OCI-LY3 (cell line): ENCODE results near the gene PDE4D.

Experiments used
- H2AFZ ChIP-seq: fragments of 200-600, 300-600 bp; shearing (Covaris generic); 2 replicates; pipeline ENCODE4 v1.6.0; 2014; ENCODE audit warnings: antibody characterized with exemption, low read depth, low read length
- H3K27ac ChIP-seq: fragments of 200-600, 300-600 bp; sonication (generic); 2 replicates; pipeline ENCODE4 v1.5.1; 2014; ENCODE audit warnings: mild to moderate bottlenecking, low read length, moderate library complexity, mixed read lengths
- H3K27me3 ChIP-seq: fragments of 200-600, 300-600 bp; sonication (generic); 2 replicates; pipeline ENCODE4 v1.6.1; 2014; ENCODE audit warnings: low read depth, low read length, mixed read lengths
- H3K36me3 ChIP-seq: fragments of 200-600, 300-600 bp; sonication (generic); replicated peaks from 2 replicates; pipeline ENCODE3; 2014; ENCODE audit warnings: low read depth, low read length, mixed read lengths
- H3K4me1 ChIP-seq: fragments of 300-600, 200-600 bp; sonication (generic); 2 replicates; pipeline ENCODE4 v1.6.1; 2014; ENCODE audit warnings: low read length, mixed read lengths
- H3K4me2 ChIP-seq: fragments of 200-600, 300-600 bp; sonication (generic); 2 replicates; pipeline ENCODE4 v1.6.1; 2014; ENCODE audit warnings: low read length, mixed read lengths
- H3K4me3 ChIP-seq: fragments of 300-600, 200-600 bp; sonication (generic); 2 replicates; pipeline ENCODE4 v1.5.1; 2014; ENCODE audit warnings: antibody characterized with exemption, mild to moderate bottlenecking, low read length, moderate library complexity
- H3K79me2 ChIP-seq: fragments of 300-600, 200-600 bp; shearing (Covaris generic); 2 replicates; pipeline ENCODE4 v1.6.1; 2014; ENCODE audit warnings: mild to moderate bottlenecking, low read length, mixed read lengths
- H3K9ac ChIP-seq: fragments of 300-600, 200-600 bp; shearing (Covaris generic); 2 replicates; pipeline ENCODE4 v1.6.0; 2014; ENCODE audit warnings: mild to moderate bottlenecking, low read length, moderate library complexity
- H3K9me3 ChIP-seq: fragments of 200-600, 300-600 bp; shearing (Covaris generic); 2 replicates; pipeline ENCODE4 v1.6.1; 2014; ENCODE audit warnings: low read length, mixed read lengths; ENCODE audit not compliant: insufficient read depth
- H4K20me1 ChIP-seq: fragments of 200-600, 300-600 bp; sonication (generic); 2 replicates; pipeline ENCODE4 v1.6.1; 2016; ENCODE audit warnings: low read length, mixed read lengths; ENCODE audit not compliant: insufficient read depth
- EZH2phosphoT487 ChIP-seq: fragments of 200-600 bp; shearing (Covaris generic); IDR thresholded peaks from 2 replicates; pipeline ENCODE4 v1.6.1; 2018; ENCODE audit warnings: antibody characterized with exemption, mixed run types, low read depth
- TF ChIP-seq, protein P1 (sequence below): fragments of 200-600, 300-600 bp; sonication (generic); IDR thresholded peaks from 2 replicates; pipeline ENCODE4 v1.5.1; 2014; ENCODE audit warnings: antibody characterized with exemption, low read length, low read depth

Gene PDE4D

DNA sequence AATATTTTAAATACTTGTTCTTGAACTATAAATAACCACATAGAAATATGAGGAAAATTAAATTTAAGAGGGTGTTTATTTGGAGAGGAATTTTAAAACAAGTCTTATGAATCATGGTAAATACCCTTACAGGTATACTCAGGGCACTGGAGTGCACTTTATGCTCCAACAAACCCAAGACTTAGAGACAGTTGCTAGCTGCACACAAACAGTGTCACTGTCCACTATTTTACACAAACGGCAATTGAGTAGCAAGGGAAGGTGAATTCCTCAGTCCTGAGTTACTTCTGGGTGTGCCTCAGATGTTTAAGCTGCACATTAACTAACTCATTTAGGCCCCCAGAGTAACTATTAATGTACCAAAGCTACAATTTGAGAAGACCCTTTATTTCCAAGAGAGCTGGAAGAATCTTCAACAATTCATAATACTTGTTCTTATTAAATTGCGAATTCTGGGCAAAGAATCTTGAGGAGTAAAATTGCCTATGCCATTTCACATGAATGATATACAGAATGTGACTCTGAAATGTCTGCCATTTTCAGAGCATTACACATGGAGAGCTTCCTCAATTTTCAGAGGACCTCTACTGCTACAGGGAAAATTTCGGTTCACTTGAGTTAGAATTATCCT lies 371.2 kb downstream of the PDE4D start:
- Histone ChIP-seq H2AFZ (no peak overlapping the region), H3K9me3 (no peaks in the 10 kb centered on the region), H3K4me2 (no peak overlapping the region), H3K9ac (no peak overlapping the region), H3K27ac (no peak overlapping the region), H4K20me1 (no peaks in the 10 kb centered on the region), H3K36me3 (no peaks in the 10 kb centered on the region), H3K79me2 (no peaks in the 10 kb centered on the region), H3K27me3 (no peaks in the 10 kb centered on the region), H3K4me3 (no peak overlapping the region), H3K4me1 (no peaks in the 10 kb centered on the region)
- TF ChIP-seq, protein P1, sequence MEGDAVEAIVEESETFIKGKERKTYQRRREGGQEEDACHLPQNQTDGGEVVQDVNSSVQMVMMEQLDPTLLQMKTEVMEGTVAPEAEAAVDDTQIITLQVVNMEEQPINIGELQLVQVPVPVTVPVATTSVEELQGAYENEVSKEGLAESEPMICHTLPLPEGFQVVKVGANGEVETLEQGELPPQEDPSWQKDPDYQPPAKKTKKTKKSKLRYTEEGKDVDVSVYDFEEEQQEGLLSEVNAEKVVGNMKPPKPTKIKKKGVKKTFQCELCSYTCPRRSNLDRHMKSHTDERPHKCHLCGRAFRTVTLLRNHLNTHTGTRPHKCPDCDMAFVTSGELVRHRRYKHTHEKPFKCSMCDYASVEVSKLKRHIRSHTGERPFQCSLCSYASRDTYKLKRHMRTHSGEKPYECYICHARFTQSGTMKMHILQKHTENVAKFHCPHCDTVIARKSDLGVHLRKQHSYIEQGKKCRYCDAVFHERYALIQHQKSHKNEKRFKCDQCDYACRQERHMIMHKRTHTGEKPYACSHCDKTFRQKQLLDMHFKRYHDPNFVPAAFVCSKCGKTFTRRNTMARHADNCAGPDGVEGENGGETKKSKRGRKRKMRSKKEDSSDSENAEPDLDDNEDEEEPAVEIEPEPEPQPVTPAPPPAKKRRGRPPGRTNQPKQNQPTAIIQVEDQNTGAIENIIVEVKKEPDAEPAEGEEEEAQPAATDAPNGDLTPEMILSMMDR, result no peak
- no peak for TF ChIP-seq EZH2phosphoT487

DNA sequence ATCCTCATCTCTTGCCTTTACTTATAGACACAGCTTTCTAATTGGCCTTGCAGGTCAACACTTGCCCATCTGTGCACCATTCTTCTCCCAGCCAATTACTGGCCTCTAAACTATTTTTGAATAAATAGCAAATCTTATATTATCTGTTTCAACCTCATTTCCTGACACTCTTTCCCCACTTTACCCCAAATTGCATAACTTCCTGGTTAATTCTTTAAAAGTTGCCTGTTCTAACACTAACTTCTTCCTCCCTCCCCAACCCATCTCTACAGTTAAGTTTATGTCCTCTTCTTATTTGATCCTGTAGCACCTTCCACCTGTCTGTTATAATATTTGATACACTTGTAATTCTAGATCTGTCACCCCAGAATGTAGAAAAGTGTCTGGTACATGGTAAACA lies 372.1 kb downstream of the PDE4D start:
- no peak for TF ChIP-seq EZH2phosphoT487
- TF ChIP-seq, protein P1, result no peak
- Histone ChIP-seq H3K79me2 (no peaks in the 10 kb centered on the region), H2AFZ (no peak overlapping the region), H3K4me1 (no peaks in the 10 kb centered on the region), H4K20me1 (no peaks in the 10 kb centered on the region), H3K27me3 (no peaks in the 10 kb centered on the region), H3K4me3 (no peak overlapping the region), H3K4me2 (no peak overlapping the region), H3K9ac (no peak overlapping the region), H3K27ac (no peak overlapping the region), H3K9me3 (no peaks in the 10 kb centered on the region), H3K36me3 (no peaks in the 10 kb centered on the region)

GRCh38 chr5:59519338-59519737 lies 374.2 kb downstream of the PDE4D start:
- Histone ChIP-seq H3K4me2 (no peak overlapping the region), H3K4me1 (no peaks in the 10 kb centered on the region), H2AFZ (no peak overlapping the region), H3K27me3 (no peaks in the 10 kb centered on the region), H3K27ac (no peak overlapping the region), H3K79me2 (no peaks in the 10 kb centered on the region), H3K9ac (no peak overlapping the region), H4K20me1 (no peaks in the 10 kb centered on the region), H3K9me3 (no peaks in the 10 kb centered on the region), H3K4me3 (no peak overlapping the region), H3K36me3 (no peaks in the 10 kb centered on the region)
- TF ChIP-seq EZH2phosphoT487, result no peak
- TF ChIP-seq, protein P1, result no peak

- Histone ChIP-seq H3K4me1 (no peaks in the 10 kb centered on the region), H4K20me1 (no peaks in the 10 kb centered on the region), H3K9me3 (no peaks in the 10 kb centered on the region), H3K4me2 (no peak overlapping the region), H3K9ac (no peak overlapping the region), H3K27ac (no peak overlapping the region), H3K4me3 (no peak overlapping the region), H3K79me2 (no peaks in the 10 kb centered on the region), H3K27me3 (no peaks in the 10 kb centered on the region), H2AFZ (no peak overlapping the region), H3K36me3 (no peaks in the 10 kb centered on the region)
- TF ChIP-seq, protein P1, result no peak
- no peak for TF ChIP-seq EZH2phosphoT487
These were observed 375.5 kb downstream of the PDE4D start for GRCh38 chr5:59517926-59518585.
